Activated CD8-positive, alpha-beta memory T cell treated with anti-CD3 and anti-CD28 coated beads, Interleukin-2, amount 10 ng/mL, durations not matched to agents 7 days and 5 days (primary cell): ENCODE measurements around the gene RAB3B. TPM values are rescaled to one million over a fixed set of nuclear protein-coding genes. Genes with fewer than 3 reads are reported as not detected.
A peak's percentile ranks its signal among the peaks of the same experiment; 100 is the strongest.
"Not testable (repeated sequence)": the region's sequence is repeated elsewhere in the genome, so short reads cannot be mapped to it uniquely, and the experiment has no call there.

Experiments
- ATAC-seq: fragments of 150-1000 bp; cut with Tn5 transposase; one replicate; pipeline ENCODE4 v1.10.0; 2021; ENCODE audit warnings: moderate library complexity
- CTCF ChIA-PET: fragments of 350-600 bp; sonication (Branson Sonifier 250); formaldehyde crosslinking; loops from one replicate; lab custom pipeline; 2021; ENCODE audit warnings: antibody characterized with exemption; lab: Charles Lee
- DNase-seq: peaks from one replicate; pipeline ENCODE4 v3.0.0-alpha.2; 2020
- H3K27ac Mint-ChIP-seq: one replicate; pipeline ENCODE4 v1.8.0; 2021; ENCODE audit warnings: mild to moderate bottlenecking, mixed read lengths
- H3K27me3 Mint-ChIP-seq: one replicate; pipeline ENCODE4 v1.8.0; 2021; ENCODE audit warnings: mixed read lengths
- H3K36me3 Mint-ChIP-seq: one replicate; pipeline ENCODE4 v1.8.0; 2021; ENCODE audit warnings: mild to moderate bottlenecking, mixed read lengths
- H3K4me1 Mint-ChIP-seq: one replicate; pipeline ENCODE4 v1.8.0; 2021; ENCODE audit warnings: mixed read lengths
- H3K4me3 Mint-ChIP-seq: one replicate; pipeline ENCODE4 v1.8.0; 2021; ENCODE audit warnings: mild to moderate bottlenecking, moderate library complexity, mixed read lengths
- H3K9me3 Mint-ChIP-seq: one replicate; pipeline ENCODE4 v1.8.0; 2022; ENCODE audit warnings: low read depth, mixed read lengths
- total RNA-seq, 2 experiments: library from RNA; stranded (reverse); gene quantifications; one replicate each; pipeline ENCODE4 v1.2.3, GENCODE V29; 2021

The RAB3B gene
- total RNA-seq, 2 experiments from 2014 or later, result 0.05 TPM; not detected in 1

DNA sequence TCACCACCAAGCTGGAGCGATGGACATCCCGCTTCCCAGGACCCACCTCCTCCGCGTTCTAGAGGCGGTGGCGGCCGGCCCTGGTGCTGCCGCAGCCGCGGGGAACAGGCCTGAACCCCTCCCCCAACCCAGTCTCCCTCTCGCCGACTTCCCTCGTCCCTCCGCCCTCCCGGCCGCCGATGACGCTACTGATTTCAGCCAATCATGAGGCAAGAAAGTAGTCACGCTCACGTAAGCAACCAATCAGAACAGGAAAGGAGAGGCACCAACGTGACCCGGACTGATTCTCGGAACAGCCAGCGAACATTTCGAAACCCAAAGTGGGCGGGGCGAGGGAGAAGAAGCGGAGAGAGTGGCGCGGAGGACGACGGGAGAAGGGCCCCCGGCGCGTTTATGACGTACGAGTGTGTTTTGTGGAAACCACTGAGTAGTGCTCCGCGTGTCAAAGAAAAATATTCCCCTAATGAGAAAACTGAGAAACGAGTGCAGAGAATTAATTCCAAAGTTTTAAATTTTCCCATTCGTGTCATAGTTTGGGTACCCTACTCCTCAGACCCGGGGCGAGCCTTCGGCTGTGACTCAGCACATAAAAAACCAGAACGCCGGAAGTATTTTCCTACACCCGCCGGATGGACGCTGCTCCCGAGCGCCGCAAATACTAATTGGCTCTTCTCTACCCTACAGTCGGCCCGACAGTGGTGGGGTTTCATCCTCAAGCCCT is 111.7 kb downstream of the RAB3B start, which contains the start of gene NRDC:
Gene NRDC, minus strand, starts transcription at position 112 of the 721 bp plus-strand sequence. CDS start 112 bp downstream, outside the sequence.
- no peak within 1 kb of the TSS for H3K27ac Mint-ChIP-seq
- peak; percentile 94 for ATAC-seq
- no peaks in the 10 kb centered on the region for H3K9me3 Mint-ChIP-seq
- CTCF ChIA-PET, result interaction anchor here (1.0 to 2.5 kb wide), 3 partner anchors 19 to 158 kb away, joined by 3 to 8 read pairs (median 3); no protein-coding TSS in a partner anchor
- H3K27me3 Mint-ChIP-seq, result peaks cover 18% of the 10 kb centered on the region
- no peak within 1 kb of the TSS for H3K4me3 Mint-ChIP-seq
- H3K36me3 Mint-ChIP-seq, result peaks cover 16% of the 10 kb centered on the region
- peak; percentile 100 for DNase-seq
- H3K4me1 Mint-ChIP-seq, result peaks cover 30% of the 10 kb centered on the region

DNA sequence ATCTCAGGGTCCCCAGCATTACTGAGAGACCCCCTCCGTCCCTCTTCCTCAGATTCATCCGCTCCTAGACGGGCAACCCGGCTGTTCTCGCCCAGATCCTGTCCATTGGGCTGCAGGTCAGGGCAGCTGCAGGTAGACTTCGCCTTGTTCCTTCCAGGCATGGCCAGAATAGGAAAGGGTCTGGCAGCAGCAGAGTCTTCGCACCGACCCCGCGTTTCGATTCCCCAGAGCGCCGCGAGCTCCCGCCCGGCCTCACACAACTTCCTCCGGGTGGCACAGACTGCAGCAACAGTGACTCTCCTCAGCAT is 112.2 kb downstream of the RAB3B start:
- ATAC-seq (no peak), DNase-seq (no peak)

DNA sequence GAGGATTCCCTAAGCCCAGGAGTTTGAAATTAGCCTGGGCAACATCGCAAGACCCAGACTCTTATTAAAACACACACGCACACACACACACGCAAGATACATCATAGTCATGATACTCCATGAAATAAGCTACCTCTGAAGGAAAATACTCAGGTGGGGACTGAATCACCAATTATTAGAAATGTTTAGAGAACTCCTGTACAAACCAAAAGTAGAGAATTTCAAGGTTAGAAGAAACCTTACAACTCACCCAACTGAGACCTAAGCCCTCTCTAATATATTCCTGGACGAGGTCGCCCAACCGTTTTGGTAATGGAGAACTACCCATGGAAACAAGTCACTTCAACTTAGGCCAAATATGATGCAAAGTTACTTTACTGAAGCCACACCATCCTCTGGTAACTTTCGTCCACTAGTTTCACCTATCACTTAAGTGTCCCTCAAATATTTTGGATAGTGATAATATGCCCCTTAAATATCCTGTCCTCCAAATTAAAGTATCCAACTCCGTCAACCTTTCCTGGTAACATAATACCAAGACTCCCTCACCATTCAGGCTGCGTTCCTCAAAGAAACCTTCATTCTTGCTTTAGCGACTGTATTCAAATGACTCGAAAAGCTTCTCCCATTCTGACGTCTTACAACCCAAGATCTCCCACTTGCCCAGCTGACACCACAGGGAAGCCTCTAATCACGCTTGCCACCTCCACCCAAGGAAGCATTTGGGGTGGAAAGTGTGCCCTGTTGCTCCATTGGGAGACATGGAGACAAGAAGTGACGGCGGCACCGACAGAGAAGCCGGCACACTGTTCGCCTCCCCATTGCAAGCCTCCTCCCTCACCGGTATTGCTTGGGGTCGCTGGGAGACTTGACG is 112.8 kb downstream of the RAB3B start:
- peak; percentile 0 for ATAC-seq
- Mint-ChIP-seq H3K27ac (no peak overlapping the region), H3K9me3 (no peaks in the 10 kb centered on the region), H3K27me3 (peaks cover 10% of the 10 kb centered on the region), H3K36me3 (peaks cover 23% of the 10 kb centered on the region), H3K4me3 (no peak overlapping the region), H3K4me1 (peaks cover 30% of the 10 kb centered on the region)
- CTCF ChIA-PET, result interaction anchor here (2.5 kb wide), 1 partner anchor 20 kb away, joined by 8 read pairs; no protein-coding TSS in a partner anchor
- no peak for DNase-seq

More for the DNA sequence above, 112.2 kb downstream of the RAB3B start:
- no peak overlapping the region for H3K4me3 Mint-ChIP-seq
- no peak overlapping the region for H3K27ac Mint-ChIP-seq
- H3K4me1 Mint-ChIP-seq, result peaks cover 30% of the 10 kb centered on the region
- no peaks in the 10 kb centered on the region for H3K9me3 Mint-ChIP-seq
- CTCF ChIA-PET, result interaction anchor here (1.4 to 2.5 kb wide), 2 partner anchors 19 to 39 kb away, joined by 3 to 8 read pairs; no protein-coding TSS in a partner anchor
- peaks cover 18% of the 10 kb centered on the region for H3K36me3 Mint-ChIP-seq
- H3K27me3 Mint-ChIP-seq, result peaks cover 16% of the 10 kb centered on the region

DNA sequence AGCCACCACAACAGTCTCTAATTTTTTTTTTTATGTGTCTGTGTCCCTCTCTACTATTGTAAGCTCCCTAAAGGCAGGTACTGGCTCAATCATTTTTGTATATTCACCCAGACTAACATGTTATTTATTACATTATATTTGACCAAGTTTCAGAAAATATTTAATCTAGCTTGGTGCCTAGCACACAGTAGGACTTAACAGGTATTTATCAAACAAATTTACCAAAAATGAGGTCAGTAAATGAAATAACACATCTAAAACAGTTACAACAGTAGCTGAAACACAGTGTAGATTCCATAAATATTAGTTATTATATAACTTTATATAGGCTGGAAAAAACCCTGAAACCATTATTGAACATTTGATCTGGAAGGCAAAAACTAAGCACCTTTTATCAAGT is 114.7 kb downstream of the RAB3B start:
- no peak for DNase-seq
- Mint-ChIP-seq H3K9me3 (no peaks in the 10 kb centered on the region), H3K4me3 (peak overlapping the region; percentile 27), H3K36me3 (peaks cover 28% of the 10 kb centered on the region), H3K4me1 (peaks cover 44% of the 10 kb centered on the region), H3K27ac (no peak overlapping the region), H3K27me3 (peaks cover 4% of the 10 kb centered on the region)
- CTCF ChIA-PET, result no interaction called here
- ATAC-seq, result no peak

DNA sequence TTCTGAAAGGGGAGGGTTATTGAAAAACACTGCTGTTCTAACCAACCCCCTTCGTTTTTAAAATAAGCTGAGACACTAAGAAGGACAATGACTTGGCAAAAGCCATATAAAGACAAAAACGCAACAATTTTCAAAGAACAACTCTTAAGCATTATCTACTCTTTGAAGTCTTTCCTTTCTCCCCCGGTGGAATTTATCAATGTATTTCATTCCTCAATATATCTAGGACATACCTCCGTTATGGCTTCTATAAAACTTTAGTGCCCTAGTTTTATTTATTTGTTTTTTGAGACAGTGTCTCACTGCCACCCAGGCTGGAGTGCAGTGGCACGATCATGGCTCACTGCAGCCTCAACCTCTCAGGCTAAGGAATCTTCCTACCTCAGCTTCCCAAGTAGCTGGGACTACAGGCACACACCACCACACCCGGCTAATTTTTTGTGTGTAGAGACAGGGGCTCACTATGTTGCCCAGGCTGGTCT is 115.2 kb downstream of the RAB3B start:
- peak overlapping the region; percentile 22 for H3K27ac Mint-ChIP-seq
- peaks cover 46% of the 10 kb centered on the region for H3K4me1 Mint-ChIP-seq
- ATAC-seq (no peak), DNase-seq (no peak)
- H3K27me3 Mint-ChIP-seq, result no peaks in the 10 kb centered on the region
- no peaks in the 10 kb centered on the region for H3K9me3 Mint-ChIP-seq
- CTCF ChIA-PET, result no interaction called here
- H3K4me3 Mint-ChIP-seq, result peak overlapping the region; percentile 27
- peaks cover 30% of the 10 kb centered on the region for H3K36me3 Mint-ChIP-seq

GRCh38 chr1:51873270-51873669 is 117.2 kb downstream of the RAB3B start:
- H3K27me3 Mint-ChIP-seq, H3K9me3 Mint-ChIP-seq, H3K27ac Mint-ChIP-seq, ATAC-seq, DNase-seq, H3K4me3 Mint-ChIP-seq: not testable (repeated sequence)
- peaks cover 30% of the 10 kb centered on the region for H3K36me3 Mint-ChIP-seq
- CTCF ChIA-PET, result interaction anchor here (1.2 kb wide), 1 partner anchor 25 kb away, joined by 4 read pairs; no protein-coding TSS in a partner anchor
- peaks cover 47% of the 10 kb centered on the region for H3K4me1 Mint-ChIP-seq

DNA sequence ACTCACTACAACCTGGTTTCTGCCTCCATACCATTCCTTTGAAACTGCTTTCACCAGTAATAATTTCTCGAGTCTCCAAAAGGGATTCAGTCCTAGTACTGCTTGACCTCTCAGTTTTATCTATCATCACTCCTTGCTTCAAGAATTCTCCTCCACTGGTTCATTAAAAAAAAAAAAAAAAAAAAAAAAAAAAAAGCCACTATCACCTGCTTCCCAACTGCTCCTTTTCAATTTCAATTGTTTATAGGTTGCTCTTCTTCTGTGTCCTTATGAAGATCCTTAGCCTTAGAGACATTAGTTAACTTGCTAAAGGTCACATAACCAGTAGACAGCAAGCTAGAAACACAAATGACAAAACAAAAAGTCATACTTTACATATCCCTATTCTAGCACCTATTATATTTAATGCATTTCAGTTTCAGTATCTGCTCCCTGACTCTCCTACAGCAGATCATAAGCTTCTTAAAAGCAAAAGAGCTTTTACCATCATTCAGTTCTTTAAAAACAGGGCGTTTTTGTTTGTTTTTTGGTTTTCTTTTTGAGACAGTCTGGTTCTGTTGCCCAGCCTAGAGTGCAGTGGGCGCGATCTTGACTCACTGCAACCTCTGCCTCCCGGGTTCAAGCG is 119.0 kb downstream of the RAB3B start:
- Mint-ChIP-seq H3K4me3 (no peak overlapping the region), H3K27ac (no peak overlapping the region), H3K9me3 (no peaks in the 10 kb centered on the region), H3K4me1 (peaks cover 56% of the 10 kb centered on the region), H3K36me3 (peaks cover 31% of the 10 kb centered on the region), H3K27me3 (no peaks in the 10 kb centered on the region)
- CTCF ChIA-PET, result no interaction called here
- ATAC-seq (peak; percentile 30), DNase-seq (no peak)

DNA sequence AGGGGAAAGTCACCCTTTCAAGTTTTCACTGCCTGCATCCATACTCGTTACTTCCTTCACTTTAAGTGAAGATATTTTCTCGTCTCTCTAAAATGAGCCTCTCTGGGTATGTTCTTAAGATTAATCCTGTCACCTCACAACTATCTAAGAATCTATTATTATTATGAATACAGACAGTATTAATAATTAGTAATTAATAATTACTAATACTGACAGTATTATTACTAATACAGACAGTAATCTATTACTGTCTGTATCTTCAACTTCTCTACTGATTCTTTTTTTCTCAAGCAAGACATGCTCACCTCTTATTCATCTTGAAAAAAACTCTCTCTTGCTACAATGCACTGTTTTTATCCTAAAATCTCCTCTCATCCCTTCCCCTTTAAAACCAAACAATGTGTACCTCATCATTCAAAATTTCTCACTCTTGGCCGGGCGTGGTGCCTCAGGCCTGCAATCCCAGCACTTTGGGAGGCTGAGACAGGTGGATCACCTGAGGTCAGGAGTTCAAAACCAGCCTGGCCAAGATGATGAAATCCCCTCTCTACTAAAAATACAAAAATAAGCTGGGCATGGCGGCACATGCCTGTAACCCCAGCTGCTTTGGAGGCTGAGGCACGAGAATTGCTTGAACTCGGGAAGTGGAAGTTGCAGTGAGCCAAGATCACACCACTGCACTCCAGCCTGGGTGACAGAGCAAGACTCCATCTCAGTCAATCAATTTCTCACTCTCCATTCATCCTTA is 119.7 kb downstream of the RAB3B start:
- H3K9me3 Mint-ChIP-seq, result no peaks in the 10 kb centered on the region
- no peak for DNase-seq
- CTCF ChIA-PET, result no interaction called here
- no peak overlapping the region for H3K4me3 Mint-ChIP-seq
- no peak overlapping the region for H3K27ac Mint-ChIP-seq
- ATAC-seq, result no peak
- no peaks in the 10 kb centered on the region for H3K27me3 Mint-ChIP-seq
- peaks cover 29% of the 10 kb centered on the region for H3K36me3 Mint-ChIP-seq
- peaks cover 52% of the 10 kb centered on the region for H3K4me1 Mint-ChIP-seq

DNA sequence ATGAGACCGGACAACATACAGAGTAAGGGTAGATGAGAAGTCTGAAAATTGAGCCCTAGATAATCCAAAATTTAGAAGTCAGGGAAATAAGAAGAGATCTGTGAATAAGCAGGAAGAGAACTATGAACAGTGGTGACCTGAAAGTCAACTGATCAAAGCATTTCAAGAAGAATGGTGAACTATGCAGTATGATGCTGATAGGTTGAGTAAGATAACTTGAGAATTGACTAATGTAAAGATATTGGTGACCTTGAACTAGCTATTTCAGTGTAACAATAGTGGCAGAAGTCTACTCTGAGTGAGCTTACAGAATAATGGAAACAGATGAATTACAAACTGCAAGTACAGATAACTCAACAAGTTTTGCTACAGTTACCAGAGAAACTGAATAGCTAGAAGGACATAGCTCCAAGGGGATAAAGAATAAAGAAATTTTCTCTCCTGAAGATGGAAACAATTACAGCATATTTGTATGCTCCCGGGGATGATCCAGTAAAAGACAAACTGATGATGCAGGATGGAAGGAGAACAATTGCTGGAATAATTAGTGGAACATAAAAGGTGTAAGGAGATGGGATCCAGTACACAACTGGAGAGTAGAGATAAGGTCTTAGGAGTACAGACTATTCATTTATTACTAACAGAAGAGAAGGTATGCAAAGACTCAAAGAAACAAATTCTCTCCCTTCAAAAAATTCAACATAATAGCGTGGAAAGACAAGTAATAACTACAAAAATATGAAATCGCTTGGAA is 122.8 kb downstream of the RAB3B start:
- no peak for ATAC-seq

DNA sequence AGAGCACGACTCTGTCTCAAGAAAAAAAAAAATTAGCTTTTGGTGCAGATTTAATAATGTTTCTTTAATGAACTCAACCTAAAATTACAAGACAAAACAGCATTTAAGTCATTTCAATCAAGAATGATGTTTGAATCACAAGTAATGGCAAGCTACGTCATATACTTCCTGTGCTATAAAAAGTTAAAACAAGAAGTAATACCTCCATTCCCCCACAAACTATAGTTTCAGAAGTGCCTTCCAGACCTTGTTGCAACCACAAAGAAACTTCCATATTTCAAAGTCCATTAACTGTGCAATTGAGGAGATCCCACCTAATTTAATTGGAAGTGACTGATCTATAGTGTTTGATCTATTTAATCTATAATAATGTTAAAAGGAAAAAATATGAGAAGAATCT is 127.1 kb downstream of the RAB3B start:
- Mint-ChIP-seq H3K27me3 (no peaks in the 10 kb centered on the region), H3K36me3 (peaks cover 16% of the 10 kb centered on the region), H3K4me3 (no peak overlapping the region), H3K27ac (no peak overlapping the region), H3K9me3 (no peaks in the 10 kb centered on the region), H3K4me1 (peaks cover 23% of the 10 kb centered on the region)
- ATAC-seq (no peak), DNase-seq (no peak)
- CTCF ChIA-PET, result interaction anchor here (1.0 kb wide), 1 partner anchor 17 kb away, joined by 3 read pairs; no protein-coding TSS in a partner anchor

More for the DNA sequence above, 122.8 kb downstream of the RAB3B start:
- peaks cover 39% of the 10 kb centered on the region for H3K4me1 Mint-ChIP-seq
- H3K27me3 Mint-ChIP-seq, result no peaks in the 10 kb centered on the region
- no peak overlapping the region for H3K27ac Mint-ChIP-seq
- H3K36me3 Mint-ChIP-seq, result peaks cover 15% of the 10 kb centered on the region
- H3K9me3 Mint-ChIP-seq, result no peaks in the 10 kb centered on the region
- no peak overlapping the region for H3K4me3 Mint-ChIP-seq
- DNase-seq, result no peak
- CTCF ChIA-PET, result no interaction called here

DNA sequence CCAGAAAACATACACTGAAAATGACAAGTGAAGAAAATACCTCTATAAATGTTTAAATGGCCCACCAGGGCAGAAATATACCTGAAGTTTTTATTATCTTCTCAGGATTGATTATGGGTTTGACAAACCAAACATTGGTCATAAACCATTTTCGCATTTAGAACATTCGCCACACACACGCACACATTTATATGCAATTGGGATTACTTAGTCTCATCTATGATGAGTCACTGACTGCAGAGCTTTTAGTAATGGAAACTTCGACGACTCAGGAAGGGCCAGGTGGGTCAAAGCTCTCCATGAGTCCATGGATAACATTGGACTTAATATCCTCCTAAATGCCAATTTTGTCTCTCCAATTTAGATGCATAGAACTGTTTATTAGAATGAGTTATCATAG is 128.8 kb downstream of the RAB3B start:
- Mint-ChIP-seq H3K4me1 (peaks cover 13% of the 10 kb centered on the region), H3K4me3 (no peak overlapping the region), H3K36me3 (peaks cover 14% of the 10 kb centered on the region), H3K27me3 (no peaks in the 10 kb centered on the region), H3K9me3 (no peaks in the 10 kb centered on the region), H3K27ac (no peak overlapping the region)
- CTCF ChIA-PET, result interaction anchor here (0.6 kb wide), 1 partner anchor 277 kb away, joined by 3 read pairs; no protein-coding TSS in a partner anchor
- ATAC-seq (no peak), DNase-seq (no peak)

- Mint-ChIP-seq H3K36me3 (peaks cover 19% of the 10 kb centered on the region), H3K27ac (no peak overlapping the region), H3K9me3 (no peaks in the 10 kb centered on the region), H3K4me3 (no peak overlapping the region), H3K27me3 (no peaks in the 10 kb centered on the region), H3K4me1 (peaks cover 20% of the 10 kb centered on the region)
- no peak for DNase-seq
- CTCF ChIA-PET, result no interaction called here
- no peak for ATAC-seq
These were observed 130.8 kb downstream of the RAB3B start for GRCh38 chr1:51859735-51860134.
